CD4-positive, alpha-beta T cell (primary cell): Measurements from ENCODE around the gene NANS. TPM values are rescaled to one million over a fixed set of nuclear protein-coding genes. Genes with fewer than 3 reads are reported as not detected.
"Not testable (repeated sequence)": the region's sequence is repeated elsewhere in the genome, so short reads cannot be mapped to it uniquely, and the experiment has no call there.

Experiments
- ATAC-seq: fragments of 200-7000 bp; cut with Tn5 transposase; one replicate; pipeline ENCODE4 v1.10.0; 2022; ENCODE audit warnings: mild to moderate bottlenecking; ENCODE audit not compliant: poor library complexity
- CTCF ChIA-PET: fragments of 350-600 bp; sonication (Branson Sonifier 250); formaldehyde crosslinking; loops from one replicate; lab custom pipeline; 2021; ENCODE audit warnings: antibody characterized with exemption, inconsistent platforms; lab: Charles Lee
- POLR2A ChIA-PET: fragments of 350-600 bp; sonication (Branson Sonifier 250); formaldehyde crosslinking; loops from one replicate; lab custom pipeline; 2021; ENCODE audit warnings: antibody characterized with exemption, inconsistent platforms; lab: Charles Lee
- DNase-seq, 14 experiments: peaks; one replicate each; pipeline ENCODE4 v3.0.0-alpha.2; 2013 to 2020; ENCODE audit warnings: mixed read lengths in 2 of 14
- H3K27ac ChIP-seq, 2 donors: one replicate each; pipeline versions ENCODE4 v1.5.1 to v1.7.0; 2013; ENCODE audit warnings: low read length in 2 of 2, low read depth in 1 of 2, mild to moderate bottlenecking in 1 of 2
- H3K27me3 ChIP-seq, 2 experiments: 1 replicate in 1 of 2; 2 replicates in 1 of 2; pipeline versions ENCODE4 v1.6.1 to v1.7.0; 2013; ENCODE audit warnings: low read length in 2 of 2, control low read depth in 1 of 2, mild to moderate bottlenecking in 1 of 2, moderate library complexity in 1 of 2; ENCODE audit not compliant: insufficient read depth in 2 of 2, control insufficient read depth in 1 of 2
- H3K36me3 ChIP-seq: one replicate; pipeline ENCODE4 v1.6.1; 2013; ENCODE audit warnings: low read length, control low read depth; ENCODE audit not compliant: insufficient read depth
- H3K4me1 ChIP-seq: one replicate; pipeline ENCODE4 v1.6.1; 2013; ENCODE audit warnings: low read length, control low read depth; ENCODE audit not compliant: insufficient read depth
- H3K4me3 ChIP-seq: one replicate; pipeline ENCODE4 v1.5.1; 2013; ENCODE audit warnings: mild to moderate bottlenecking, low read length, moderate library complexity
- H3K9me3 ChIP-seq, 2 experiments: 1 replicate in 1 of 2; 2 replicates in 1 of 2; pipeline versions ENCODE4 v1.6.1 to v1.7.0; 2013; ENCODE audit warnings: low read length in 2 of 2, mild to moderate bottlenecking in 2 of 2, control low read depth in 1 of 2, moderate library complexity in 1 of 2; ENCODE audit not compliant: control insufficient read depth in 1 of 2, insufficient read depth in 1 of 2
- H3K27ac Mint-ChIP-seq: one replicate; pipeline ENCODE4 v1.8.0; 2020; ENCODE audit warnings: mixed read lengths
- H3K27me3 Mint-ChIP-seq: one replicate; pipeline ENCODE4 v1.8.0; 2021; ENCODE audit warnings: mixed read lengths
- H3K36me3 Mint-ChIP-seq: one replicate; pipeline ENCODE4 v1.8.0; 2021; ENCODE audit warnings: low read depth, mixed read lengths
- H3K4me1 Mint-ChIP-seq: one replicate; pipeline ENCODE4 v1.8.0; 2021; ENCODE audit warnings: low read depth, mixed read lengths
- H3K4me3 Mint-ChIP-seq: one replicate; pipeline ENCODE4 v1.8.0; 2020; ENCODE audit warnings: mild to moderate bottlenecking, mixed read lengths
- H3K9me3 Mint-ChIP-seq: one replicate; pipeline ENCODE4 v1.8.0; 2020; ENCODE audit warnings: mixed read lengths
- intact Hi-C, 2 experiments: fragments of 100-400 bp; cut with DNase I in 1 of 2; cut with micrococcal nuclease in 1 of 2; formaldehyde crosslinking; loops; one replicate each; pipeline versions ENCODE4 v1.15.1 to v1.9.0; 2023 to 2025; cut with DNase I, micrococcal nuclease
- total RNA-seq, 174 experiments: library from RNA in 2 of 174; stranded (reverse) in 2 of 174; gene quantifications; one replicate each; pipeline ENCODE4 v1.2.3 and lab custom pipeline; 2021 to 2026
- TF ChIP-seq, protein P1 (sequence below): fragments of 200-600 bp; IDR thresholded peaks from one replicate; pipeline ENCODE4 v1.8.0; 2022; ENCODE audit warnings: antibody characterized with exemption, mild to moderate bottlenecking

The NANS gene
- total RNA-seq, 2 experiments from 2014 or later, result 70.5 to 74.0 TPM

DNA sequence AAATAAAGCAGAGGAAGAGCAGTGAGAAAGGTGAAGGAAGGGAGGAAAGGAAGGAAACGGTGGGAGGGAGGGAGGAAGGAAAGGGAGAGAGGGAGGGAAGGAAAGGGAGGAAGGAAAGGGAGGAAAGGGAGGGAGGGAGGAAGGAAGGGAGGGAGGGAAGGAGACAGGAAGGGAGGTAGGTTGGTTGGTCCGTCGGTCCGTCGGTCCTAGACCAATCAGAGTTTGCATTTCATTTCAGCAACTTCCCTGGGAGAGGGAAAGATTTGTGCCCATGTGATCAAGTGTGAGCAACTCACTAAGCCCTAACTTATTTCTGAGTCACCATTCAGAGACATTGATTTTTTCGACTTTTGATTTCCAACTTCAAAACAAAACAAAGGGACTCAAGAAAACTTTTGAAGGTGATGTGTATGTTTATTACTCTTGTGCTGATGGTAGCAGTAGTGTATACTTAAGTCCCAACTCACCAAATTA, 18.8 kb downstream of the NANS start:
- ChIA-PET POLR2A (interaction anchor here (0.6 to 2.6 kb wide), 5 partner anchors 18 to 181 kb away, joined by 3 to 18 read pairs (median 6); partner anchors contain the start of genes NANS and TBC1D2), CTCF (interaction anchor here (1.0 to 2.4 kb wide), 5 partner anchors 22 to 189 kb away, joined by 3 to 10 read pairs (median 5); no protein-coding TSS in a partner anchor)
- intact Hi-C loops, result loop anchor here (1.0 to 5.0 kb wide), 6 partner anchors 19 to 129 kb away; partner anchors contain the start of genes CORO2A (in 1 of the 2), NANS (in 1 of the 2) and TRIM14 (in 1 of the 2)
- Histone ChIP-seq H3K4me1 (peaks cover 28% of the 10 kb centered on the region), H3K36me3 (peaks cover 21% of the 10 kb centered on the region), H3K9me3 (no peaks in the 10 kb centered on the region), H3K27ac (peak overlapping the region; percentile 73 to 83), H3K4me3 (no peak overlapping the region), H3K27me3 (no peaks in the 10 kb centered on the region)
- H3K27me3 Mint-ChIP-seq, result no peaks in the 10 kb centered on the region
- peaks cover 54% of the 10 kb centered on the region for H3K4me1 Mint-ChIP-seq
- H3K4me3 Mint-ChIP-seq, result peak overlapping the region; percentile 30
- peaks cover 35% of the 10 kb centered on the region for H3K36me3 Mint-ChIP-seq
- no peaks in the 10 kb centered on the region for H3K9me3 Mint-ChIP-seq
- ATAC-seq (peak; percentile 54), DNase-seq (peak in 4 of 14 experiments; percentile 44 to 69 (median 67))
- H3K27ac Mint-ChIP-seq, result peak overlapping the region; percentile 94
- TF ChIP-seq, protein P1, sequence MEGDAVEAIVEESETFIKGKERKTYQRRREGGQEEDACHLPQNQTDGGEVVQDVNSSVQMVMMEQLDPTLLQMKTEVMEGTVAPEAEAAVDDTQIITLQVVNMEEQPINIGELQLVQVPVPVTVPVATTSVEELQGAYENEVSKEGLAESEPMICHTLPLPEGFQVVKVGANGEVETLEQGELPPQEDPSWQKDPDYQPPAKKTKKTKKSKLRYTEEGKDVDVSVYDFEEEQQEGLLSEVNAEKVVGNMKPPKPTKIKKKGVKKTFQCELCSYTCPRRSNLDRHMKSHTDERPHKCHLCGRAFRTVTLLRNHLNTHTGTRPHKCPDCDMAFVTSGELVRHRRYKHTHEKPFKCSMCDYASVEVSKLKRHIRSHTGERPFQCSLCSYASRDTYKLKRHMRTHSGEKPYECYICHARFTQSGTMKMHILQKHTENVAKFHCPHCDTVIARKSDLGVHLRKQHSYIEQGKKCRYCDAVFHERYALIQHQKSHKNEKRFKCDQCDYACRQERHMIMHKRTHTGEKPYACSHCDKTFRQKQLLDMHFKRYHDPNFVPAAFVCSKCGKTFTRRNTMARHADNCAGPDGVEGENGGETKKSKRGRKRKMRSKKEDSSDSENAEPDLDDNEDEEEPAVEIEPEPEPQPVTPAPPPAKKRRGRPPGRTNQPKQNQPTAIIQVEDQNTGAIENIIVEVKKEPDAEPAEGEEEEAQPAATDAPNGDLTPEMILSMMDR, result no peak

GRCh38 chr9:98076514-98076890, 20.0 kb downstream of the NANS start:
- H3K4me3 ChIP-seq, H3K27me3 Mint-ChIP-seq, H3K9me3 ChIP-seq, DNase-seq, H3K27me3 ChIP-seq, H3K4me3 Mint-ChIP-seq, ATAC-seq, H3K9me3 Mint-ChIP-seq: not testable (repeated sequence)
- POLR2A ChIA-PET, result interaction anchor here (0.6 to 3.3 kb wide), 5 partner anchors 25 to 180 kb away, joined by 3 to 13 read pairs (median 6); no protein-coding TSS in a partner anchor
- Mint-ChIP-seq H3K36me3 (peaks cover 46% of the 10 kb centered on the region), H3K27ac (peak overlapping the region; percentile 94), H3K4me1 (peaks cover 54% of the 10 kb centered on the region)
- intact Hi-C loops, result loop anchor here (2.0 to 5.0 kb wide), 2 partner anchors 24 to 116 kb away; partner anchors contain the start of gene CORO2A (in 1 of the 2)
- peaks cover 32% of the 10 kb centered on the region for H3K36me3 ChIP-seq
- CTCF ChIA-PET, result interaction anchor here (0.5 to 1.1 kb wide), 5 partner anchors 13 to 187 kb away, joined by 3 to 4 read pairs (median 3); no protein-coding TSS in a partner anchor
- H3K4me1 ChIP-seq, result peaks cover 31% of the 10 kb centered on the region
- H3K27ac ChIP-seq, result peak overlapping the region; percentile 73 to 83

GRCh38 chr9:98078895-98079294, 22.4 kb downstream of the NANS start:
- no peaks in the 10 kb centered on the region for H3K9me3 ChIP-seq
- no peak for ATAC-seq

More at GRCh38 chr9:98078895-98079294, 22.4 kb downstream of the NANS start:
- peaks cover 37% of the 10 kb centered on the region for H3K4me1 ChIP-seq
- H3K4me3 ChIP-seq, result no peak overlapping the region
- Mint-ChIP-seq H3K27me3 (no peaks in the 10 kb centered on the region), H3K36me3 (peaks cover 70% of the 10 kb centered on the region), H3K27ac (peak overlapping the region; percentile 94), H3K9me3 (no peaks in the 10 kb centered on the region), H3K4me1 (peaks cover 75% of the 10 kb centered on the region), H3K4me3 (no peak overlapping the region)
- no peak overlapping the region for H3K27ac ChIP-seq
- DNase-seq, result peak in 1 of 14 experiments; percentile 7
- ChIA-PET CTCF (interaction anchor here (1.5 to 1.7 kb wide), 2 partner anchors 12 to 39 kb away, joined by 3 to 4 read pairs; no protein-coding TSS in a partner anchor), POLR2A (interaction anchor here (1.0 to 3.3 kb wide), 2 partner anchors 23 to 177 kb away, joined by 3 to 13 read pairs; partner anchors contain the start of gene TBC1D2)
- peaks cover 56% of the 10 kb centered on the region for H3K36me3 ChIP-seq
- intact Hi-C loops, result loop anchor here in 1 of 2 experiments (5.0 kb wide), 1 partner anchor 113 kb away; the partner anchor contains the start of gene CORO2A
- no peaks in the 10 kb centered on the region for H3K27me3 ChIP-seq
- TF ChIP-seq, protein P1, result no peak
